T-cell (primary cell): Measurements from ENCODE around the gene PLEKHA7. TPM values are rescaled to one million over a fixed set of nuclear protein-coding genes. Genes with fewer than 3 reads are reported as not detected.

ENCODE experiments used
- ATAC-seq, 4 experiments: fragments of 200-7000 bp in 3 of 4; fragments of 150-1000 bp in 1 of 4; cut with Tn5 transposase; replicated peaks in 1 of 4; 1 replicate in 3 of 4; 2 replicates in 1 of 4; pipeline ENCODE4 v1.10.0; 2021; ENCODE audit warnings: moderate library complexity in 3 of 4, mild to moderate bottlenecking in 2 of 4, moderate number of reproducible peaks in 1 of 4
- CTCF ChIA-PET, 2 donors: fragments of 300-600 bp; sonication (Branson Sonifier 250); formaldehyde crosslinking; loops; one replicate each; lab custom pipeline; 2022; ENCODE audit warnings: antibody characterized with exemption in 2 of 2; lab: Charles Lee
- POLR2A ChIA-PET, 2 donors: fragments of 300-600 bp; sonication (Branson Sonifier 250); formaldehyde crosslinking; loops; one replicate each; lab custom pipeline; 2022; ENCODE audit warnings: antibody characterized with exemption in 2 of 2; lab: Charles Lee
- DNase-seq, 35 experiments: peaks; one replicate each; pipeline versions ENCODE4 v3.0.0 to v3.0.0-alpha.2; 2013 to 2023
- H3K27ac ChIP-seq: one replicate; pipeline ENCODE4 v1.5.1; 2013; ENCODE audit warnings: low read length
- H3K27me3 ChIP-seq, 2 experiments: replicated peaks in 1 of 2; 1 replicate in 1 of 2; 2 replicates in 1 of 2; pipeline versions ENCODE4 v1.6.1 to v1.7.0; 2013; ENCODE audit warnings: low read length in 1 of 2, mixed read lengths in 1 of 2; ENCODE audit not compliant: control insufficient read depth in 2 of 2, insufficient read depth in 2 of 2; ENCODE audit errors: extremely low read depth in 1 of 2
- H3K36me3 ChIP-seq, 2 donors: 1 replicate in 1 of 2; 2 replicates in 1 of 2; pipeline versions ENCODE4 v1.6.1 to v1.7.0; 2013; ENCODE audit warnings: low read length in 1 of 2; ENCODE audit not compliant: control insufficient read depth in 2 of 2, insufficient read depth in 1 of 2; ENCODE audit errors: extremely low read depth in 1 of 2
- H3K4me1 ChIP-seq, 2 experiments: 1 replicate in 1 of 2; 2 replicates in 1 of 2; pipeline versions ENCODE4 v1.6.1 to v1.7.0; 2013; ENCODE audit warnings: low read length in 2 of 2, mixed read lengths in 1 of 2; ENCODE audit not compliant: insufficient read depth in 2 of 2, control insufficient read depth in 1 of 2; ENCODE audit errors: extremely low read depth in 1 of 2
- H3K4me3 ChIP-seq, 2 donors: 1 replicate in 1 of 2; 2 replicates in 1 of 2; pipeline versions ENCODE4 v1.5.1 to v1.7.0; 2013; ENCODE audit warnings: mild to moderate bottlenecking in 2 of 2, low read length in 1 of 2, moderate library complexity in 1 of 2; ENCODE audit not compliant: control insufficient read depth in 1 of 2; ENCODE audit errors: extremely low read depth in 1 of 2
- H3K9me3 ChIP-seq: 2 replicates; pipeline ENCODE4 v1.7.0; 2013
- H3K27ac Mint-ChIP-seq, 2 donors: one replicate each; pipeline ENCODE4 v1.8.0; 2020 to 2021; ENCODE audit warnings: mild to moderate bottlenecking in 2 of 2, mixed read lengths in 2 of 2
- H3K27me3 Mint-ChIP-seq, 2 donors: one replicate each; pipeline ENCODE4 v1.8.0; 2021 to 2022; ENCODE audit warnings: mixed read lengths in 2 of 2
- H3K36me3 Mint-ChIP-seq: one replicate; pipeline ENCODE4 v1.8.0; 2021; ENCODE audit warnings: mixed read lengths
- H3K4me1 Mint-ChIP-seq, 3 donors: one replicate each; pipeline ENCODE4 v1.8.0; 2020 to 2022; ENCODE audit warnings: mixed read lengths in 3 of 3, mild to moderate bottlenecking in 1 of 3
- H3K4me3 Mint-ChIP-seq, 3 donors: one replicate each; pipeline ENCODE4 v1.8.0; 2020 to 2022; ENCODE audit warnings: mild to moderate bottlenecking in 3 of 3, mixed read lengths in 3 of 3, moderate library complexity in 3 of 3
- H3K9me3 Mint-ChIP-seq, 3 donors: one replicate each; pipeline ENCODE4 v1.8.0; 2020 to 2022; ENCODE audit warnings: mixed read lengths in 3 of 3
- WGBS: methylation state at CpG from one replicate; pipeline ENCODE4 v1.1.5; 2013; ENCODE audit warnings: missing lambda C conversion rate; ENCODE audit not compliant: insufficient coverage; 5-methylcytosine and 5-hydroxymethylcytosine counted together
- total RNA-seq, 35 experiments: library from RNA in 6 of 35; stranded (reverse) in 6 of 35; fragments of 120-200 nt in 1 of 35; gene quantifications; one replicate each; pipeline versions ENCODE4 v1.2.1 to v1.2.4 and lab custom pipeline; 2013 to 2026

Gene PLEKHA7
- total RNA-seq, 5 donors from 2014 or later (not counting 1 experiment from before 2014, with no cell fraction given), result 4.8 to 8.8 (median 5.8) TPM

DNA sequence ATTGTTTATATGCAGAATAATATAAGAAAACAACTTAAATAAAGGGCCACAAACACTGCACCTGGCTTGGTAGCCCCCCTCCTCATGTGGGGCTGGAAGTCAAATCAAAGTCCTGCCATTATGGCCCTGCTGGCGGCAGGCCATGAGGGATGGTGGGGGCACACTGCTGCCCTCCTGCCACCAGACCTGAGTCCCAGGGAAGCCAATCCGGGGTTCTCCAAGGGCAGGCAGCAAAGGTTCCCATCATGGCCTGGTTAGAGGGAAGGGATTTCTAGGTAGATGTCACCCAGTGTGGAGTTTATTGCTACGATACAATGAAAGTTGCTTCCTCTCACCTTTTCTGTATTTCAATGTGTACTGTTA, 236.6 kb downstream of the PLEKHA7 start:
- ATAC-seq, result no peak
- H3K4me3 ChIP-seq, result no peak overlapping the region
- H3K4me1 ChIP-seq, result no peaks in the 10 kb centered on the region
- CTCF ChIA-PET, result no interaction called here
- Mint-ChIP-seq H3K36me3 (peaks cover 4% of the 10 kb centered on the region), H3K27ac (no peak overlapping the region), H3K27me3 (no peaks in the 10 kb centered on the region), H3K4me3 (no peak overlapping the region), H3K4me1 (no peaks in the 10 kb centered on the region), H3K9me3 (no peaks in the 10 kb centered on the region)
- H3K36me3 ChIP-seq, result no peaks in the 10 kb centered on the region
- WGBS, result 92% methylated on average over 2 of the region's 3 CpGs
- POLR2A ChIA-PET, result no interaction called here
- H3K27me3 ChIP-seq, result peaks cover 0 to 14% of the 10 kb centered on the region in 2 experiments
- DNase-seq, result no peak
- H3K27ac ChIP-seq, result no peak overlapping the region
- H3K9me3 ChIP-seq, result no peaks in the 10 kb centered on the region

DNA sequence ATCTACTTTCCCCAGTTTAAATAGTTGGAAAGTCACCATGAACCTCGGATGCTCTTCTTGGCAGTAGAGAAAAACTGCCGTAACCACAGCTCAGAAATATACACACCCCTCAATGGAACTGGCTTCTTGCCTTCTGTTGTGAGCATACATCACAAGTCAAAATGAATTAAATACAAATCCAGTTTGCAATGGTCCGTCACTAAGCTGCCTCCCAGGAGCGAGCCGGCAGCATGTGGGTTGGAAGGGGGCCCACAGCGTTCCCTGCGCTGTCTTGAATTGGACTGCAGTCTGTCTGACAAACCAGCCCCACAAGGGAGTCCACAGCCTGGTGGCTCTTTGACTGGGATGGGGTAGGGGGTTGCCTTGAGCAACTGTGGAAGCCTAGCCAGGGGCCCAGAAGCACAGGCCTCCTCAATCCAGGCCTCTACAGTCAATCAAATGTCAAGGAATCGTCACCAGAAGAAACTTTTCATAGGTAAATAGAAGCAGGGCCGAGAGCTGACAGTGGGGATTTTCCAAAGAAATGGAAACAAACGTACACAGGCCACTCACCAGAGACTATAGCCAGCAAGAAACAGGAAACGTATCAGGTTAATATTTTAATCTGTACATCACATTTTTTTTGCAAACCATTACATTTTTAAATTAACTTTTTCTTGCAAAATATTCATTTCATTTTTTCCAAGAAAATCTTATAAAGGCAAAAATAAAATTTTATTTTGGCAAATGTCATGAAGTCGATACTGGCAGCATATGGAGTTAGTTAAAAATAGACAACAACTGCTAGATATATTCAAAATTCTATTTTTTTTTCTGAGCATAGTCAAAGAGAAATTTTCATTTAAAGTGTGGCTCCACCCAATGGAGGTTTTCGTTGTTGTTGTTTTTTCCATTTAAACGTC, 237.3 kb downstream of the PLEKHA7 start:
- no peaks in the 10 kb centered on the region for H3K27me3 Mint-ChIP-seq
- H3K9me3 ChIP-seq, result no peaks in the 10 kb centered on the region
- no peak for ATAC-seq
- ChIA-PET CTCF (interaction anchor here in 1 of 2 donors (0.5 kb wide), 1 partner anchor 1504 kb away, joined by 3 read pairs; no protein-coding TSS in a partner anchor), POLR2A (interaction anchor here in 1 of 2 donors (0.6 kb wide), 1 partner anchor 39 kb away, joined by 3 read pairs; no protein-coding TSS in a partner anchor)
- H3K36me3 Mint-ChIP-seq, result peaks cover 4% of the 10 kb centered on the region
- DNase-seq, result no peak
- H3K9me3 Mint-ChIP-seq, result no peaks in the 10 kb centered on the region
- no peaks in the 10 kb centered on the region for H3K4me1 ChIP-seq
- no peaks in the 10 kb centered on the region for H3K36me3 ChIP-seq
- no peak overlapping the region for H3K4me3 ChIP-seq
- H3K4me1 Mint-ChIP-seq, result no peaks in the 10 kb centered on the region
- H3K27ac Mint-ChIP-seq, result no peak overlapping the region
- peaks cover 0 to 14% of the 10 kb centered on the region in 2 experiments for H3K27me3 ChIP-seq
- WGBS, result 88% methylated on average over 5 of the region's 14 CpGs
- no peak overlapping the region for H3K27ac ChIP-seq
- no peak overlapping the region for H3K4me3 Mint-ChIP-seq

DNA sequence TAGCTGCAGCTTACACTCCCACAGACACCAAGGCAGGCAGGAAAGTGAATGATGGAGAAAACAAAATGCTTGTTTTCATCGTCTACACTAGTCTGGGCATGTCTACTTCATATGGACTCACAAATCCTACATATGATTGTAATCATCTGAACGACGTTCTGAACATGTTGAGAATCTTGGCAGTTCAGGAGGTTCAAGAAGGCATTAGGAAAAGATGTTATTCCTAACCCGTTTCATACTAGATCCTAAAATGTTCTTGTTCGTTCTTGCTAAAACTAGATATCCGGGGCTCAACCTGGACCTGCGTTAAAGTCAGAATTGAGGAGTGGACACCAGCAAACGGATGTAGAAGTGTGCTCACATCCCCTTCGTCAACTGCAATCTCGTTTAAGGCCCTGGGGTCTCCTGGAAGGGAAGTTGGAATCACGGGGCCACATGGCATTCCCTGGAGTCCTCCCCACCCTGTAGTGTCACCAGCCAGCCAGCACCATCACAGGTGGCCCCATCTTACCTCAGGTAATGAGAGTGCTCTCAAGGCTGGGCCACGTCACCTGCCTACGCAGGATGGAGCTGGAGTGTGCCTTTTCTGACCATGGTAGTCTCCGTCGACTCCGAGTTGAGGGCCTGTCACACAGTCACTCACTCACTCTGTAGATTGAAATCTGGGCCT, 238.5 kb downstream of the PLEKHA7 start:
- Histone ChIP-seq H3K4me3 (no peak overlapping the region), H3K36me3 (no peaks in the 10 kb centered on the region), H3K9me3 (no peaks in the 10 kb centered on the region), H3K4me1 (no peaks in the 10 kb centered on the region), H3K27ac (no peak overlapping the region), H3K27me3 (peaks cover 0 to 14% of the 10 kb centered on the region in 2 experiments)
- no peak for DNase-seq
- Mint-ChIP-seq H3K36me3 (peaks cover 4% of the 10 kb centered on the region), H3K4me1 (no peaks in the 10 kb centered on the region), H3K27me3 (no peaks in the 10 kb centered on the region), H3K4me3 (no peak overlapping the region), H3K9me3 (no peaks in the 10 kb centered on the region), H3K27ac (no peak overlapping the region)
- no peak for ATAC-seq
- POLR2A ChIA-PET, result interaction anchor here in 1 of 2 donors (0.6 kb wide), 1 partner anchor 38 kb away, joined by 3 read pairs; no protein-coding TSS in a partner anchor
- 74% methylated on average over 10 of the region's 16 CpGs for WGBS
- CTCF ChIA-PET, result no interaction called here

DNA sequence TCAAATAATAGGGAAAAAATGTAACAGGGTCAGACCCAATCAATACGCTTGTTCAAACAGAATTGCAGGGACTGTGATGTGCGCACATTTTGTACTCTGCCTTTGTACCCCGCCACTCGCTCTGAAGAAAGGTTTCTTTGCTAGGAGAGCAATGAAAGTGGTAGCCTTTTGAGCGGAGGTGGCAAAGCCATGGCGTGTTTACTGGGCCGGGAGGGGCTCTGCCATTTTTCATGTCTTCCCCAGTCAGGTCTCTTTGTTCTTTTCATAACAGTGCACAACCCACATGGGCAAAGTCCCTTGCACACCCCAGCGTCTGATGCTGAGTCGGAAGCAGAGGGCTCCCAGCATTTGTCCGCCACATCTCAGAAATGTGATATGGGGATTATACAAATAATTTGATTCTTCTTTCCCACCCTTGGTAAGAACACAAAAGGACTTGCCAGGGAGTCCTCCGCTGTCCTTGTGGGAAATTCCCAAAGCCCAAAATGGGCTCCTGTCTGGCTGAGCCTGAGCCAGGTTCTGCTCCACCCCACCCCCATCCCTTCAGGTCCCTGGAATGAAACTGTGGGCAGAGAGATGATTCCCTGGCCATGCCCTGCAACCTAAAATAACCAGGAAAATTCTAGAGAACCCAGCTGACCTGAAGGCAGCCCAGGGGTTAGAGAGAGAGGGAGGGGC, 239.1 kb downstream of the PLEKHA7 start:
- Mint-ChIP-seq H3K4me1 (no peaks in the 10 kb centered on the region), H3K36me3 (peaks cover 4% of the 10 kb centered on the region), H3K27ac (no peak overlapping the region), H3K27me3 (no peaks in the 10 kb centered on the region), H3K4me3 (no peak overlapping the region), H3K9me3 (no peaks in the 10 kb centered on the region)
- no peaks in the 10 kb centered on the region for H3K9me3 ChIP-seq
- DNase-seq (no peak), ATAC-seq (no peak)
- no peak overlapping the region for H3K27ac ChIP-seq
- WGBS, result 95% methylated on average over 7 of the region's 11 CpGs
- peaks cover 0 to 14% of the 10 kb centered on the region in 2 experiments for H3K27me3 ChIP-seq
- H3K4me1 ChIP-seq, result no peaks in the 10 kb centered on the region
- no peak overlapping the region for H3K4me3 ChIP-seq
- CTCF ChIA-PET, result no interaction called here
- POLR2A ChIA-PET, result no interaction called here
- no peaks in the 10 kb centered on the region for H3K36me3 ChIP-seq

DNA sequence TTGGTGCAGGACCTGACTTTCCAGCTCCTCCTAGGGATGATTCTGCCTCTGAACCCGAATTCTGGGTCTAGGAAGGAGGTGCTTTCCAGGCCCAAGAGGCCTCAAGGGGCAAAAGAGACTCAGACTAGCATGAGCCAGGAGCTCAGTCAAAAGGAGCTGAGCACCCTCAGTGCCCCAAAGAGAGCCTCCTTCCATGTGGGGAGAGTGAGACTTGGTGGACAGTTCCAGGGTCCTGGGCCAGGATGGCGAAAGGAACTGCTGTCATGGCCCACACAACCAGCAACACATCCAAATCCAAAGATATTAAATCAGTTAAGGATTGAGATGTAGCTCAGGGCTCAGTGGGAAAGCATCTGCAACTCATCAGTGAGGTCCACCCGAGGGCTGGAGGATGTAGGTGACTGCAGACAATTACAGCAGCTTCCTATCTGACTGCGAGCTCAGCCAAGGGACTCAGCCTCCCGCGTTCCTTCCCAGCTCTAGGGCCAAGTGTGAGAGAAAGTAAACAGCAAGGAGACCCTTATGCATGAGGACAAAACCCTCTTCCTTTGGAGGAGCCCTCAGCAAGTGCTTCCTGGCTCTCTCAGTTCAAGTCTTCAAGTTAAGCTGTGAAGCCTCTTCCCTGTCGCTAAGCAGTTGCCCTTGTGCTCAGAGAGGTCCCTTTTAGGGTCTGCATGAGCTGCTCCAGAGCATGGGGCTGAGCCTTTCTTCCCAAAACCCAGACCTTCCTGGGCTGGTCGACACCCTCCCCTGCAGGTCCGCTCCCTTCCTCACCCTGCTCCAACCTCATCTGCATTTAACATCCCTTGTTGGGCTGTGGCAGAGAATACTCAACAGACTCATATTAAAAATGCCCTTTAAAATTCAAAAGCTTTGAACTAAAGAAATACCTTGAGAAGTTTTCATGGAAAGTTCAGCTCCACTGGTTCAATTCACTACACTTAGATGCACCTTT, 240.0 kb downstream of the PLEKHA7 start:
- H3K36me3 ChIP-seq, result no peaks in the 10 kb centered on the region
- Mint-ChIP-seq H3K36me3 (peaks cover 4% of the 10 kb centered on the region), H3K4me1 (no peaks in the 10 kb centered on the region), H3K4me3 (no peak overlapping the region), H3K27ac (no peak overlapping the region), H3K9me3 (no peaks in the 10 kb centered on the region), H3K27me3 (no peaks in the 10 kb centered on the region)
- H3K4me3 ChIP-seq, result no peak overlapping the region
- ATAC-seq (no peak), DNase-seq (no peak)
- CTCF ChIA-PET, result no interaction called here
- H3K27me3 ChIP-seq, result peaks cover 0 to 18% of the 10 kb centered on the region in 2 experiments
- H3K4me1 ChIP-seq, result no peaks in the 10 kb centered on the region
- H3K9me3 ChIP-seq, result no peaks in the 10 kb centered on the region
- no peak overlapping the region for H3K27ac ChIP-seq
- WGBS, result 62% methylated on average over 4 of the region's 9 CpGs
- POLR2A ChIA-PET, result no interaction called here
